Hepatocyte (in vitro differentiated cells): ENCODE measurements around the gene ATP9A.

Experiments
- EZH2 ChIP-seq: fragments of 200-600 bp; sonication (generic); IDR thresholded peaks from 2 replicates; pipeline ENCODE4 v1.6.1; 2016; ENCODE audit warnings: antibody characterized with exemption, mild to moderate bottlenecking, borderline replicate concordance
- EZH2phosphoT487 ChIP-seq: fragments of 200-600 bp; sonication (generic); IDR thresholded peaks from one replicate; pipeline ENCODE4 v1.6.1; 2018; ENCODE audit warnings: antibody characterized with exemption, mild to moderate bottlenecking, low read depth, moderate library complexity; ENCODE audit not compliant: unreplicated experiment, severe bottlenecking
- TF ChIP-seq, protein P1 (sequence below): fragments of 200-600 bp; sonication (generic); IDR thresholded peaks from 2 replicates; pipeline ENCODE4 v1.5.1; 2016; ENCODE audit warnings: antibody characterized with exemption, mild to moderate bottlenecking; ENCODE audit not compliant: poor library complexity

DNA sequence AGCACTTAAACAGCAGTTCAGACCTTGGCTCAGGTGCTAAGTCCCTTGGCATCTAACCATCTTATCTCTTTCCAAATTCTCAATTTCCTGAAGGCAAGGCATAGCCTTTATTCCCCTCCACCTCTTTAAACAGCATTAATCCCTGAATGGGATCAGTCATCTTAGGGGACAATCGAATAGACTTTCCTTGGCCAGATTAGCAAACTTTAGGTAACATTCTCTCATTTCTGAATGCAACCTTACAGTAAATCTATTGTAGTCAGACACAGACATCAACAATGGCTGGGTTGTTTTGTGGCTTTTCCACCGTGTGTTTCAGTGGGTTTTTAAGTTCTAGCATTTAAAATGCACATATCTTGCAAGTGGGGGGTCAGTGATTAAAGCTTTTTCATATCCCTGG is 56.8 kb downstream of the ATP9A start:
- TF ChIP-seq, protein P1, sequence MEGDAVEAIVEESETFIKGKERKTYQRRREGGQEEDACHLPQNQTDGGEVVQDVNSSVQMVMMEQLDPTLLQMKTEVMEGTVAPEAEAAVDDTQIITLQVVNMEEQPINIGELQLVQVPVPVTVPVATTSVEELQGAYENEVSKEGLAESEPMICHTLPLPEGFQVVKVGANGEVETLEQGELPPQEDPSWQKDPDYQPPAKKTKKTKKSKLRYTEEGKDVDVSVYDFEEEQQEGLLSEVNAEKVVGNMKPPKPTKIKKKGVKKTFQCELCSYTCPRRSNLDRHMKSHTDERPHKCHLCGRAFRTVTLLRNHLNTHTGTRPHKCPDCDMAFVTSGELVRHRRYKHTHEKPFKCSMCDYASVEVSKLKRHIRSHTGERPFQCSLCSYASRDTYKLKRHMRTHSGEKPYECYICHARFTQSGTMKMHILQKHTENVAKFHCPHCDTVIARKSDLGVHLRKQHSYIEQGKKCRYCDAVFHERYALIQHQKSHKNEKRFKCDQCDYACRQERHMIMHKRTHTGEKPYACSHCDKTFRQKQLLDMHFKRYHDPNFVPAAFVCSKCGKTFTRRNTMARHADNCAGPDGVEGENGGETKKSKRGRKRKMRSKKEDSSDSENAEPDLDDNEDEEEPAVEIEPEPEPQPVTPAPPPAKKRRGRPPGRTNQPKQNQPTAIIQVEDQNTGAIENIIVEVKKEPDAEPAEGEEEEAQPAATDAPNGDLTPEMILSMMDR: no peak
- no peak for TF ChIP-seq EZH2
- no peak for TF ChIP-seq EZH2phosphoT487
